ENCODE results near the gene FAH. TPM values are rescaled to one million over a fixed set of nuclear protein-coding genes. Genes with fewer than 3 reads are reported as not detected.
"Not testable (repeated sequence)": the region's sequence is repeated elsewhere in the genome, so short reads cannot be mapped to it uniquely, and the experiment has no call there.

The FAH gene
- total RNA-seq, 2 donors from 2014 or later: 66.3 to 87.7 TPM

DNA sequence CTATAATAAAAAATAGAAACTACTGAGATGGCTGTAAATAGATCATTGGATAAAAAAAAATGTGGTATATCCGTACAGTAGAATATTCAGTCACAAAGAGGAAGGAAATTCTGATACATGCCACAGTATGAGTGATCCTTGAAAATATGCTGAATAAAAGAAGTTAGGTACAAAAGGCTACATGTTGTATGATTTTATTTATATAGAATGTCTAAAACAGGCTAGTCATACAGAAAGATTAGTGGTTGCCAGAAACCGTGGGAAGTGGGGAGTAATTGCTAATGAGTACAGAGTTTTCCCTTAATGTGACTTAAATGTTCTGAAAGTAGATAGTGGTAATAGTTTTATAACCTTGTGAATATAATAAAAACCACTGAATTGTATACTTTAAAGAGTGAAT is 24.9 kb upstream of the FAH start:
- H3K4me3 Mint-ChIP-seq: no peak overlapping the region
- H3K27me3 Mint-ChIP-seq: no peaks in the 10 kb centered on the region
- ATAC-seq (replicated peaks): no peak
- no peaks in the 10 kb centered on the region for H3K4me1 Mint-ChIP-seq
- peaks cover 59% of the 10 kb centered on the region for H3K36me3 Mint-ChIP-seq (ENCODE audit: low read depth)
- no peaks in the 10 kb centered on the region for H3K9me3 Mint-ChIP-seq
- no peak overlapping the region for H3K27ac Mint-ChIP-seq

DNA sequence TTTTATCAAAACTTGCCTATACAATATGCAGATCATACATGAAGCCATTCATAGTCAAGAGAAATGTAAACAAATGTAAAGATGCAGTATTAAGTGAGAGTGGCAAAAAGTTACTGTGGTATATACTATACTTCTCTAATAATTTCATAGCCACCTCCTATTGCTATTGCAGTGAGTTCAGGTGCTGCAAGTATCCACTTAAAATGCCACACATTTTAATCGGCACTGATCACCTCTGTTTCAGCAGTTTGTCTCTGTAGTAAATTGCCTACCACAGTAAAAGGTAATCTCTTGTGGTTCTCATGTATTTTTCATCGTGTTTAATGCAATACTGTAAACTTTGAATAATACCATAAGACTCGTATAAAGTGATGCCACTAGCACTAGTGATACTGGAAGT is 20.4 kb upstream of the FAH start:
- no peak for ATAC-seq (replicated peaks)
- Mint-ChIP-seq H3K27me3 (no peaks in the 10 kb centered on the region), H3K27ac (no peak overlapping the region)

DNA sequence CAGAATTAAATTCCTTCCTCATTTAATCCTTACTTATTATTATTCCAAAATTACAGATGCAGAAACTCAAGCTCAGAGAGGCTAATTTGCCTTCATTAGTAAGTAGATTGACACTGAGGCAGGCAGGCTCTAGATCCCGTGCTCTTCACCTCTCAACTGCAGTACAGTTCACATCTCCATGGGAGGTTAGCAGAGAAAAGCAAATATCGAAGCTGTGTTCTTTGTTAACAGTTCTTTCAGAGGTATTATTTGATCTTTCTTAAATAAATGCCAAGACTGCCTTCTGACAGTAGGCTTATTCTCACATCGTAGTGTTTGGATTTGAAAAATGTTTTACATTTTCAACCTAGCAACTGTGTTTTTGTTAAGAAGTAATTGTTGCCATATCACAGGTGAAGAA is 15.9 kb upstream of the FAH start:
- peaks cover 58% of the 10 kb centered on the region for H3K36me3 Mint-ChIP-seq (ENCODE audit: low read depth)
- H3K4me3 Mint-ChIP-seq: no peak overlapping the region
- no peaks in the 10 kb centered on the region for H3K9me3 Mint-ChIP-seq
- no peaks in the 10 kb centered on the region for H3K27me3 Mint-ChIP-seq
- ATAC-seq (replicated peaks): no peak
- H3K27ac Mint-ChIP-seq: no peak overlapping the region
- H3K4me1 Mint-ChIP-seq: no peaks in the 10 kb centered on the region

More for the DNA sequence above, 20.4 kb upstream of the FAH start:
- Mint-ChIP-seq H3K4me3 (no peak overlapping the region), H3K4me1 (no peaks in the 10 kb centered on the region), H3K9me3 (no peaks in the 10 kb centered on the region), H3K36me3 (ENCODE audit: low read depth) (peaks cover 60% of the 10 kb centered on the region)

DNA sequence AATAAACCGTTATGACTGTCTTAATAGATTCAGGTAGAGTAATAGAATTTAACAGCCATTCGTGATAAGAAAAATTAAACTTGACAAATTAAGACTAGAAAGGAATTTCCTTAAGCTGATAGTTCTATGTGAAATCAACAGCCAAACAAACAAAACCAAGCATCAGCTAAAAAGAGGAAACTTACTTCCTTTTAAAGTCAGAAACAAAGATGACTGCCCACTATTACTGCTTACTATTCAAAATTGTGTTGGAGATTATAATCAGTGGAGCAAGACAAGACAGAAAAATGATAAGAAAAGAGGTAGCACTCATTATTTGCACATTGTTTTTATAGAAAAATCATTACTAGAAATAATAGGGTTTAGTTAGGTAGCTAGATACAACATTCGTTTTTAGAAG is 13.8 kb upstream of the FAH start:
- Mint-ChIP-seq H3K27ac (no peak overlapping the region), H3K4me3 (no peak overlapping the region), H3K36me3 (ENCODE audit: low read depth) (peaks cover 40% of the 10 kb centered on the region), H3K4me1 (no peaks in the 10 kb centered on the region), H3K9me3 (no peaks in the 10 kb centered on the region), H3K27me3 (no peaks in the 10 kb centered on the region)
- ATAC-seq (replicated peaks): no peak

DNA sequence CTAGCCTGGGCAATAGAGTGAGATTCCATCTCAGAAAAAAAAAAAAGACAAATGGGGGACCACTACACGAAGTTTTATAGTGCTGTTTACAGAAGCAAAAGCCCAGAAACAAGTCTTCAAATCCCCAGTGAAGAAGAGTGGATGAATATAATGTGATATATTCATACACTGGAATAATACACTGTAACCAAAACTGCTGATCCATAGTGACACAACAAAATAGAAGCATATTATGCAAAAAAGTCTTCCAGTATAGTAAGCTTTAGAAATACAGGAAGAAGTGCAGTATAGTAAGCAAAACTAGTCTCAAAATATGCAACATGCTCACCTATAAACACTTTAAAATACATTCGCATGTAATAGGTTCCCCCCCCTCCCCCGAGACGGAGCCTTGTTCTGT is 11.9 kb upstream of the FAH start:
- Mint-ChIP-seq H3K9me3 (no peaks in the 10 kb centered on the region), H3K27me3 (no peaks in the 10 kb centered on the region), H3K4me1 (no peaks in the 10 kb centered on the region), H3K4me3 (no peak overlapping the region), H3K27ac (no peak overlapping the region), H3K36me3 (ENCODE audit: low read depth) (peaks cover 22% of the 10 kb centered on the region)
- no peak for ATAC-seq (replicated peaks)

DNA sequence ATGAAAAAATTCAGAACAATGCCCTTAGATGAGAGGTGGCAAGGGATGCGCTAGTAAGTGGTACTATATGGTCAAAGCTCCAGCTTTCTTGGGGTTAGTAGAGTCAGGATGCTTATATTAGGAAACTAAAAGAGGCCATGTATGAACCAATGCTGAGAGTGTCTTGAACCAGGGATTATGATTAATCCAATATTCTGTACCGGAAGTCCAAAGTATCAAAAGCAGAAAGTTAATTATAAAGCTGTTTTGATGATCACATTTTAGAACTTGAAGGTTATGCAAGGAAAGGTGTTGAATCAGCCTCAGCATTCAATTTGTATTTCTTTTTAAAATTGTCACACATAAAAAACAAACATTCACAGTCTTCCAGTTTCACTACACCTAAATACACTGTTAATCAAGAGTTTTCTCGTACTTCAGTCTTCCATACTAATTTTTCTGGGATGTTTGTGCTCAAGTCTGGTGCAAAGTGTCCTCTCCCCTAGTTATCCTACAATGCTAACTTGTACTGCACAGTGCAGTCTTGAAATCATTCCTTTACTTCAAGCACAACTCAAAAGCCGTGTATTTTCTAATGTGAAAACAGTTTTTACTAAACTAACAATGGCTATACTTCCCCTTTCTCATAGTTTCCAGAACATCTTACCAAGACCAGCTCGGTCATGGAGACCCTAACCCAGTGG is 10.7 kb upstream of the FAH start:
- Mint-ChIP-seq H3K9me3 (no peaks in the 10 kb centered on the region), H3K27me3 (no peaks in the 10 kb centered on the region), H3K4me1 (no peaks in the 10 kb centered on the region), H3K4me3 (no peak overlapping the region), H3K36me3 (ENCODE audit: low read depth) (peaks cover 15% of the 10 kb centered on the region), H3K27ac (no peak overlapping the region)
- ATAC-seq (replicated peaks): no peak

DNA sequence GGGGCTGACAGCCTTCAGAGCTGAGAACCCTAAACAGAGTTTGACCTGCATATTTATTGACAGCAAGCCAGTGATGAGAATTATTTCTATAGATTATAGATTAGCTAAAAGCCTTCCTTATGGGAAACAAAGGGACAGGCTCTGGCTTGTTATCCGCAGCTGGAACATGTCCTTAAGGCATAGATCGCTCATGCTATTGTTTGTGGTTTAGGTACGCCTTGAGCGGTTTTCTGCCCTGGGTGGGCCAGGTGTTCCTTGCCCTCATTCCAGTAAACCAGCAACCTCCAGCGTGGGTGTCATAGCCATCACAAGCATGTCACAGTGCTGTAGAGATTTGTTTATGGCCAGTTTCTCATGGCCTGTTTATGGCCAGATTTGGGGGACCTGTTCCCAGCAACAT is 10.2 kb upstream of the FAH start:
- H3K4me3 Mint-ChIP-seq: no peak overlapping the region
- no peaks in the 10 kb centered on the region for H3K4me1 Mint-ChIP-seq
- H3K27me3 Mint-ChIP-seq: no peaks in the 10 kb centered on the region
- no peak for ATAC-seq (replicated peaks)
- no peaks in the 10 kb centered on the region for H3K9me3 Mint-ChIP-seq
- H3K27ac Mint-ChIP-seq: no peak overlapping the region
- H3K36me3 Mint-ChIP-seq (ENCODE audit: low read depth): peaks cover 9% of the 10 kb centered on the region

DNA sequence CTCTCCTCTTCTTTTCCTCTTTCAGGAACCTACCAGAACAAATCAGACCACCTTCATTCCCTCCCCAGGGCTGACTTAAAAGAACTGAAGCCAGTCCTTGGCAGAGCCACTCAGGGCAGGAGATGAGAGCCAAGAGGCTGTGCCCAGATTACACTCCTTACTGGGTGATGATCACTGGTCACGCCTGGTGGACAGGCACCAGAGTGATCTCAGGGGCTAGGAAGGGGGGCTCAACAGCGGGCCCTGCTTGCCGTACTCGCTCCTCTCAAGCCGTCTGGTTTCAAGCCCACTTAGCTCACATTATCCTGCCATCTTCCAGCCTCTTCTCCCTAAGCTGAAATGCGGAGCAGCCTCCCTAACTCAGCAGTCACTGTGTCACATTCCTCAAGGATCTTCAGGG is 1.7 kb upstream of the FAH start:
- Mint-ChIP-seq H3K36me3 (ENCODE audit: low read depth) (peaks cover 10% of the 10 kb centered on the region), H3K4me1 (peaks cover 19% of the 10 kb centered on the region)

DNA sequence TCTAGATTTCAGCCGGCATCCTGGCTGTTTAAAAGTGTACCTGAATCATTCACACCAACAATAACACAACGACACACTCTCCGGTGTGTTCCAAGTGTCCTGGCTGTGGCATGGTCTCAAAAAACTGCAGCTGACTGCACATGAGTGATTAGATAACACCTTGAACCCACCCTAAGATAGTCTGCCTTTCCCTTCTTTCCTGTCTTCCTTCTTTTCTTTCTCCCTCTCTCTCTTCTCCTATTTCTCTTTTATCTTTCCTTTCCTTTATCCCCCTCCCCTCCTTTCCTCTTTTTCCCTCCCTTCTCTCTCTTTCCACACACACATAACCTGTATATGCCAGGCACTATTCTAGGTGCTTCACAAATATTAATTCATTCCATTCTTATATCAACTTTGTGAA is 1.2 kb upstream of the FAH start:
- Mint-ChIP-seq H3K9me3 (no peaks in the 10 kb centered on the region), H3K4me1 (peaks cover 19% of the 10 kb centered on the region), H3K27me3 (no peaks in the 10 kb centered on the region), H3K36me3 (ENCODE audit: low read depth) (peaks cover 10% of the 10 kb centered on the region), H3K4me3 (peak overlapping the region; percentile 73), H3K27ac (peak overlapping the region; percentile 47)
- no peak for ATAC-seq (replicated peaks)

More for the DNA sequence above, 1.7 kb upstream of the FAH start:
- ATAC-seq (replicated peaks): no peak
- Mint-ChIP-seq H3K27me3 (no peaks in the 10 kb centered on the region), H3K9me3 (no peaks in the 10 kb centered on the region), H3K4me3 (no peak overlapping the region), H3K27ac (no peak overlapping the region)

DNA sequence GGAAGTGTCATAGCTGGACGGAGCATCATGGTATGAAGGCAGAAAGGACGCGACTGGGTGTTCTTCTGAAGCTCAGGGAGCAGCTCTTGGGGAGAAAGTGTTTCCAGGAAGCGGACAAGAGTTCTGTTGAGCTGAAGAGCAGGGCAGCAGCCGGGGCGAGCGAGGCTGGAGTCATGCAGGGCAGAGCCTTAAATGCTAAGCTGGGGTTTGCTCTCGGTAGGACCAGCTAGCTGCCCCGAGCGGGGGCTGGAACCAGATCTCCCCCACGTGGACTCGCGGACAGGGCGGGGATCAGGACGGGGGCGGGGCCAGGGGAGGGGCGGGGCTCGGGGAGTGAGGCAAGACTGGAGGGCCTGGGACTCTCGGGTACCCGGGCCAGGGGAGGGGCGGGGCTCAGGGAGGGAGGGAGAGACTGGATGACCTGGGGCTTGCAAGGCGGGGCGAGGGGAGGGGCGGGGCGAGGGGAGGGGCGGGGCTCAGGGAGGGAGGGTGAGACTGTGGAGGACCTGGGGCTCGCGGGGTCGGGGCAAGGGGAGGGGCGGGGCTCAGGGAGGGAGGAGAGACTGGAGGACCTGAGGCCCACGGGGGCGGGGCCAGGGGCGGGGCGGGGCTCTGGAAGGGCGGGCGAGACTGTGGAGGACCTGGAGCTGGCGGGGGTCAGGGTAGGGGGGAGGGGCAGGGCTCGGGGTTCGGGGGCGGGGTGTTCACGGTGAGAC is 461 bp upstream of the FAH start:
- Mint-ChIP-seq H3K36me3 (ENCODE audit: low read depth) (peaks cover 10% of the 10 kb centered on the region), H3K4me1 (peaks cover 19% of the 10 kb centered on the region), H3K27me3 (no peaks in the 10 kb centered on the region), H3K27ac (peak overlapping the region; percentile 90), H3K9me3 (no peaks in the 10 kb centered on the region), H3K4me3 (peak overlapping the region; percentile 89)
- ATAC-seq (replicated peaks): peak; percentile 73

DNA sequence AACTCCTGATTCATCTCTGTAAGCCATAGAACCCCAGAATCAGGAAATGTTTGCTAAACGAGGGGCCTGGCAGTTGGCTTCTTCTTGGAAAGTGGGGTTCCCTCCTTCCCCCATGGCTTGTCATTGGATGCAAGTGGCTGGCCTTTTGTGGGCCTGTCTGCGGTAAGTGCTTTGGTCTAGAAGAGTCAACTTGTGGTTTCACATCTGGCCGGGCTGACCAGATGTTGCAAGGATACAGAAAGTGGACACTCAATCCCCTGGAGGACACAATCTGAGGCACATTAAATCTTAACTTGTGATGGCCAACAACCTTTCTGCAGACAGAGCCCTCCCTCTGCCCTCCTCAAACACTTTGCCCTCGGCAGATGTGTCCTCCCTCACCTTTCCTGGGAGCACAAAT is 1.1 kb downstream of the FAH start:
- peaks cover 19% of the 10 kb centered on the region for H3K4me1 Mint-ChIP-seq
- no peaks in the 10 kb centered on the region for H3K27me3 Mint-ChIP-seq
- no peak for ATAC-seq (replicated peaks)
- H3K4me3 Mint-ChIP-seq: peak overlapping the region; percentile 89
- H3K9me3 Mint-ChIP-seq: no peaks in the 10 kb centered on the region
- H3K27ac Mint-ChIP-seq: peak overlapping the region; percentile 90
- peaks cover 18% of the 10 kb centered on the region for H3K36me3 Mint-ChIP-seq (ENCODE audit: low read depth)

DNA sequence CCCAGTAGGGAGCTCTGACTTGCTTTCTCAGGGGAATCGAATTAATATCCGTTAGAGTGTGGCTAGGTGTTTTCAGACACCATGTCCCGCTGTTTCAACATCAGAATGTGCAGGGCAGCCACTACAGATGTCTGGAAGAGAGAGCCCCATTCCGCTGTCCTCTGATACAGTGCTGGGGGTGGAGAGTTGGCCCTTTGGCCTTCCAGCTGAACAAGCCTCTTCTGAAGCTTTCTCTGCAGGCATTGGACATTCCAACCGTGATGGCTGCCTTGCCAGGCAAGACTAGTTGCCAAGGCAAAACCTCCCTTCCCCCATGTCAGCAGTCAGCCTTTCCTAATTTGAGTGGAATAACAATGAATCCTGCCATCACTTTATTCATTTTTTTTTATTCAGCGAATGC is 1.5 kb downstream of the FAH start:
- Mint-ChIP-seq H3K27ac (peak overlapping the region; percentile 42), H3K36me3 (ENCODE audit: low read depth) (peaks cover 22% of the 10 kb centered on the region), H3K9me3 (no peaks in the 10 kb centered on the region), H3K4me3 (peak overlapping the region; percentile 89), H3K27me3 (no peaks in the 10 kb centered on the region), H3K4me1 (peaks cover 21% of the 10 kb centered on the region)
- no peak for ATAC-seq (replicated peaks)

DNA sequence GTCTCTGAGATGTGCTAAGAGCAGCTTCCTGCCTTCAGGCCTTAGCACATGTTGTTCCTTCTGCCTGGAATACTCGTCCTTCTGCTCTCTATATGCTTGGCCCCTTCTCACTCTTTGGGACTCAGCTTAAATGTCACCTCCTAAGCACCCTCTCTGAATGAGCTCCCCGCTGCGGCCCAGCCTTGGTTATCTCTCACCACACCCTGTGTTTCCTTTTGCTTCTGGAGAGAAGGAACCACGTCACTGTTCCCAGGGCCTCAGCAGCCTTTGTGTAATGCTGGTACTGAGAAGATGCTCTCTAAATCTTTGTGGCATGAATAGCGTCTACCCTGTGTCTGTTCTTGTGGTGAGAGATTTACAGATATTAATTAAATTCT is 2.2 kb downstream of the FAH start:
- Mint-ChIP-seq H3K27me3 (no peaks in the 10 kb centered on the region), H3K36me3 (ENCODE audit: low read depth) (peaks cover 28% of the 10 kb centered on the region), H3K4me3 (peak overlapping the region; percentile 89), H3K27ac (peak overlapping the region; percentile 42), H3K9me3 (no peaks in the 10 kb centered on the region), H3K4me1 (peaks cover 28% of the 10 kb centered on the region)
- ATAC-seq (replicated peaks): no peak

DNA sequence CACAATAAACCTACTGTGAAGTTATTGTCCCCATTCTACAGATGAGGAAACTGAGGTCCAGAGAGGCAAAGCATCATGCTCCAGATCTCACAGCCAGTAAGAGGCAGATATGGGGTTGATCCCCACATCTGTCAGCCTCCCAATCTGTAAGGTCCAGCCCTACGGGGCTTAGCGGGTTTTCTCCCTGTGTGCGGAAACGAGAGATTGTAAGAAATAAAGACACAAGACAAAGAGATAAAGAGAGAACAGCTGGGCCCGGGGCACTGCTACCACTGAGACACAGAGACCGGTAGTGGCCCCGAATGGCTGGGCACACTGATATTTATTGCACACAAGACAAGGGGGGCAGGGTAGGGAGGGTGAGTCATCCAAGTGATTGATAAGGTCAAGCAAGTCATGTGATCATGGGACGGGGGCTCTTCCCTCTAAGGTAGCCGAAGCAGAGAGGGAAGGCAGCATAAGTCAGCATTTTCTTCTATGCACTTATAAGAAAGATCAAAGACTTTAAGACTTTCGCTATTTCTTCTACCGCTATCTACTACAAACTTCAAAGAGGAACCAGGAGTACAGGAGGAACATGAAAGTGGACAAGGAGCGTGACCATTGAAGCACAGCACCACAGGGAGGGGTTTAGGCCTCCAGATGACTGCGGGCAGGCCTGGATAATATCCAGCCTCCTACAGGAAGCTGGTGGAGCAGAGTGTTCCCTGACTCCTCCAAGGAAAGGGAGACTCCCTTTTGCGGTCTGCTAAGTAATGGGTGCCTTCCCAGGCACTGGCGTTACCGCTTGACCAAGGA is 2.8 kb downstream of the FAH start:
- H3K27me3 Mint-ChIP-seq; ATAC-seq (replicated peaks): not testable (repeated sequence)

More for the DNA sequence above, 2.8 kb downstream of the FAH start:
- Mint-ChIP-seq H3K36me3 (ENCODE audit: low read depth) (peaks cover 34% of the 10 kb centered on the region), H3K4me3 (peak overlapping the region; percentile 89), H3K4me1 (peaks cover 34% of the 10 kb centered on the region), H3K27ac (peak overlapping the region; percentile 42)
- not testable (repeated sequence) for H3K9me3 Mint-ChIP-seq

Data from activated T-helper 17 cell treated with anti-CD3 and anti-CD28 coated beads, Interleukin-2, amount 50 U/mL, for 72 hours (primary cell).